MM.1S (cell line): ENCODE data around the gene CBLN1.

Experiments used
- DNase-seq: peaks from one replicate; pipeline ENCODE4 v3.0.0-alpha.2; 2015
- H2AFZ ChIP-seq: fragments of 300-600 bp; sonication (generic); 2 replicates; pipeline ENCODE4 v1.6.0; 2016; ENCODE audit warnings: antibody characterized with exemption, low read length
- H3F3A ChIP-seq: fragments of 300-600 bp; sonication (generic); 2 replicates; pipeline ENCODE4 v1.6.1; 2016; ENCODE audit warnings: mild to moderate bottlenecking, antibody characterized with exemption, low read length, moderate library complexity, mixed read lengths; ENCODE audit not compliant: insufficient read depth
- H3K27ac ChIP-seq: fragments of 300-600 bp; sonication (generic); 2 replicates; pipeline ENCODE4 v1.5.1; 2016; ENCODE audit warnings: mild to moderate bottlenecking, low read length
- H3K27me3 ChIP-seq: fragments of 300-600 bp; sonication (generic); replicated peaks from 2 replicates; pipeline ENCODE4 v1.6.0; 2016; ENCODE audit warnings: low read length; ENCODE audit not compliant: insufficient read depth
- H3K36me3 ChIP-seq: fragments of 300-600 bp; sonication (generic); replicated peaks from 2 replicates; pipeline ENCODE4 v1.6.1; 2016; ENCODE audit warnings: mild to moderate bottlenecking, low read length, mixed read lengths; ENCODE audit not compliant: insufficient read depth
- H3K4me1 ChIP-seq: fragments of 300-600 bp; sonication (generic); 2 replicates; pipeline ENCODE4 v1.6.1; 2016; ENCODE audit warnings: low read length, mixed read lengths
- H3K4me2 ChIP-seq: fragments of 300-600 bp; sonication (generic); 2 replicates; pipeline ENCODE4 v1.6.0; 2016; ENCODE audit warnings: low read depth, low read length
- H3K4me3 ChIP-seq: fragments of 300-600 bp; sonication (generic); 2 replicates; pipeline ENCODE4 v1.5.1; 2016; ENCODE audit warnings: low read length, mixed read lengths
- H3K79me2 ChIP-seq: fragments of 300-600 bp; sonication (generic); 2 replicates; pipeline ENCODE4 v1.6.1; 2016; ENCODE audit warnings: mixed run types, low read length, mixed read lengths
- H3K9ac ChIP-seq: fragments of 300-600 bp; sonication (generic); 2 replicates; pipeline ENCODE4 v1.6.1; 2016; ENCODE audit warnings: low read length, mixed read lengths
- H3K9me2 ChIP-seq: fragments of 300-600 bp; sonication (generic); replicated peaks from 2 replicates; pipeline ENCODE4 v1.6.1; 2016; ENCODE audit warnings: mild to moderate bottlenecking, low read length, mixed read lengths; ENCODE audit not compliant: insufficient read depth
- H3K9me3 ChIP-seq: fragments of 300-600 bp; sonication (generic); replicated peaks from 2 replicates; pipeline ENCODE4 v1.6.1; 2016; ENCODE audit warnings: mild to moderate bottlenecking, low read length, mixed read lengths; ENCODE audit not compliant: insufficient read depth
- H4K20me1 ChIP-seq: fragments of 300-600 bp; sonication (generic); 2 replicates; pipeline ENCODE4 v1.6.1; 2016; ENCODE audit warnings: mild to moderate bottlenecking, low read length, moderate library complexity, mixed read lengths; ENCODE audit not compliant: insufficient read depth
- EZH2 ChIP-seq: fragments of 300-600 bp; sonication (generic); optimal IDR thresholded peaks from 2 replicates; pipeline ENCODE3; 2017; ENCODE audit warnings: low read depth, mild to moderate bottlenecking, antibody characterized with exemption, low read length, mixed read lengths
- EZH2phosphoT487 ChIP-seq: fragments of 300-600 bp; sonication (generic); IDR thresholded peaks from 2 replicates; pipeline ENCODE4 v1.6.1; 2018; ENCODE audit warnings: antibody characterized with exemption, low read length
- TF ChIP-seq, protein P1 (sequence below): fragments of 300-600 bp; sonication (generic); IDR thresholded peaks from 2 replicates; pipeline ENCODE4 v1.5.1; 2016; ENCODE audit warnings: antibody characterized with exemption, low read length, mixed read lengths

CBLN1 gene

DNA sequence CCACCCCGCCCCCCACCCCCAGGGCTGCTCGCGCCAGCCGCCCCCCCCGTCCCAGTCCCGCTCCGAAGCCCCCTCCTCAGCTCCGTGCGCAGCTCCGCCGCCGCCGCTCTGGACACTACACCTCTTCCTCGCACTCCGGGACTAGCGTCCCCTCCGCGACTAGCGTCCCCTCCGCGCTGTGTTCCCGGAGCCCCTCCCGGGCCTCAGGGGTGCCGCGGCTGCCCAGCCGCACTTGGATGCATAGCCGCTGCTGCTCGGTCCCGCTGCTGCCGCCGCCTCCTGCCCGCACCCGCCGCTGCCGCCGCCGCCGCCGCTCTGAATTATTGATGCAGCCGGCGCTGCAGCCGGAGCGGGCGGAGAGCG is at the start of gene CBLN1:
TSS of gene CBLN1 (minus strand) at position 359 of the 363 bp plus-strand sequence. CDS start 373 bp downstream, outside the sequence.
- Histone ChIP-seq H3K4me2 (peak within 1 kb of the TSS; percentile 100), H2AFZ (peak within 1 kb of the TSS; percentile 91), H3K9me2 (no peaks in the 10 kb centered on the region), H3K9me3 (no peaks in the 10 kb centered on the region), H3K4me3 (peak within 1 kb of the TSS; percentile 79), H3F3A (no peaks in the 10 kb centered on the region), H3K27me3 (peaks cover 47% of the 10 kb centered on the region), H4K20me1 (no peaks in the 10 kb centered on the region), H3K36me3 (no peaks in the 10 kb centered on the region), H3K27ac (peak within 1 kb of the TSS; percentile 55; the same call in 1 of the 2 replicates), H3K9ac (peak within 1 kb of the TSS; percentile 62; the same call in 1 of the 2 replicates), H3K4me1 (no peaks in the 10 kb centered on the region), H3K79me2 (no peaks in the 10 kb centered on the region)
- TF ChIP-seq EZH2phosphoT487 (no peak), EZH2 (no peak)
- TF ChIP-seq, protein P1, sequence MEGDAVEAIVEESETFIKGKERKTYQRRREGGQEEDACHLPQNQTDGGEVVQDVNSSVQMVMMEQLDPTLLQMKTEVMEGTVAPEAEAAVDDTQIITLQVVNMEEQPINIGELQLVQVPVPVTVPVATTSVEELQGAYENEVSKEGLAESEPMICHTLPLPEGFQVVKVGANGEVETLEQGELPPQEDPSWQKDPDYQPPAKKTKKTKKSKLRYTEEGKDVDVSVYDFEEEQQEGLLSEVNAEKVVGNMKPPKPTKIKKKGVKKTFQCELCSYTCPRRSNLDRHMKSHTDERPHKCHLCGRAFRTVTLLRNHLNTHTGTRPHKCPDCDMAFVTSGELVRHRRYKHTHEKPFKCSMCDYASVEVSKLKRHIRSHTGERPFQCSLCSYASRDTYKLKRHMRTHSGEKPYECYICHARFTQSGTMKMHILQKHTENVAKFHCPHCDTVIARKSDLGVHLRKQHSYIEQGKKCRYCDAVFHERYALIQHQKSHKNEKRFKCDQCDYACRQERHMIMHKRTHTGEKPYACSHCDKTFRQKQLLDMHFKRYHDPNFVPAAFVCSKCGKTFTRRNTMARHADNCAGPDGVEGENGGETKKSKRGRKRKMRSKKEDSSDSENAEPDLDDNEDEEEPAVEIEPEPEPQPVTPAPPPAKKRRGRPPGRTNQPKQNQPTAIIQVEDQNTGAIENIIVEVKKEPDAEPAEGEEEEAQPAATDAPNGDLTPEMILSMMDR, result no peak
- no peak for DNase-seq

DNA sequence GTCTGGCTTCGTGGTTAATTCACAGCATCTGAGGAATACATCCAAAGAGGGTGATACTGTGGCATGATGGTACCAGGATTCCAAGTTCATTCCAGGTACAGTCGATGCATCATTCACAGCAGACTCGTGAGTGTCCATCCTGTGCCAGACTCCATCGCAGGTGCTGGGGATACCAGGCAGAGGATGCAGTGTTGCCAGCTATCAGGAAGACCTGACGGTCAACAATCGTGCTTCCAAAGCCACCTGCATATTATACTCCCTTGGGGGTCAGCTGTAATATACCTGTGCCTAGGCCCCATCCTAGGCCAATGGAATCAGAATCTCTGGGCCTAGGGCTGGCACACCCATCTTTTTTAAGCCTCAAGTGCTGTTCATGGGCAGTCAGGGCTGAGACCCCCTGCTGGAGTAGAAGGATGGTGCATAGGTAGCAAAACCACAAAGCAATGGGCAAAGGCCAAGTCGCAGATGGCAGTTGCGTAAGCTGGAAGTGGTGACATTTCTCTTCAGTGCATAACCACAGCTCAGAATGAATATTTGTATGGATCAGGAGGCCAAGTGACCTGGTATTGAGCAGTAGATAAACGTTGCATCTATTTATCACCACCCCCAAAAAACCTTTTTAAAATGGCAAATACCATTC is 49.0 kb upstream of the CBLN1 start:
- DNase-seq, result no peak
- Histone ChIP-seq H3K4me1 (no peaks in the 10 kb centered on the region), H3K4me3 (no peak overlapping the region)

DNA sequence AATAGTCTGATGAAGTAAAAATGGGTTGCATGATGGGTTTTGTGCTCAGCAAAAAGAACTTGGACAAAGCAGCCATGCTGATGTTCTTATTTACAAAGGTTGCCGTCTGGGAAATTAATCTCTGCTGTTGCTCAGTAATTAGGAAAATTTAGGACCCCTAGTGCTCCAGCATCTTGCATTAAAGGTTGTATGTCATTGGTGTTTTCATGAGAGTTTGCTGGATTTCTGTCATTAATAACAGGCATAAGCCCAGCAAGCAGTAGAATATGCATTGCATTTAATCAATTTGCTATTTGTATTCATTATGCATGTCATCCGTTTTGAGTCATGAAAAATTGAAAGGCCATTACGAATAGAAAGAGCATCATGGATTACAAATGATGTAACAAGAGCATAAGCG is 46.7 kb upstream of the CBLN1 start:
- Histone ChIP-seq H3K9me3 (no peaks in the 10 kb centered on the region), H3K4me3 (no peak overlapping the region), H3K27ac (no peak overlapping the region), H2AFZ (no peak overlapping the region), H3K4me2 (no peak overlapping the region), H4K20me1 (no peaks in the 10 kb centered on the region), H3K9me2 (no peaks in the 10 kb centered on the region), H3K36me3 (no peaks in the 10 kb centered on the region), H3K9ac (no peak overlapping the region), H3F3A (no peaks in the 10 kb centered on the region), H3K79me2 (no peaks in the 10 kb centered on the region), H3K4me1 (no peaks in the 10 kb centered on the region), H3K27me3 (no peaks in the 10 kb centered on the region)
- TF ChIP-seq EZH2phosphoT487 (no peak), EZH2 (no peak)
- TF ChIP-seq, protein P1, result no peak
- DNase-seq, result no peak

More for the DNA sequence above, 49.0 kb upstream of the CBLN1 start:
- Histone ChIP-seq H3K36me3 (no peaks in the 10 kb centered on the region), H3K27ac (no peak overlapping the region), H3K27me3 (no peaks in the 10 kb centered on the region), H3F3A (no peaks in the 10 kb centered on the region), H2AFZ (no peak overlapping the region), H4K20me1 (no peaks in the 10 kb centered on the region; the same call in 1 of the 2 replicates), H3K9me3 (no peaks in the 10 kb centered on the region), H3K9me2 (no peaks in the 10 kb centered on the region), H3K79me2 (no peaks in the 10 kb centered on the region), H3K9ac (no peak overlapping the region), H3K4me2 (no peak overlapping the region)
- TF ChIP-seq, protein P1, result no peak
- TF ChIP-seq EZH2 (no peak), EZH2phosphoT487 (no peak)
